B cell (primary cell): Measurements from ENCODE around the gene COBL.

Experiments
- CTCF ChIP-seq: fragments of 200-600 bp; IDR thresholded peaks from one replicate; pipeline ENCODE4 v1.8.0; 2022; ENCODE audit warnings: antibody characterized with exemption, mild to moderate bottlenecking
- EZH2 ChIP-seq: IDR thresholded peaks from 2 replicates; pipeline ENCODE4 v1.6.1; 2012; ENCODE audit warnings: borderline replicate concordance, low read depth, mild to moderate bottlenecking, moderate library complexity, low read length; ENCODE audit not compliant: insufficient read depth, poor library complexity, severe bottlenecking

- no peak for TF ChIP-seq CTCF
- no peak for TF ChIP-seq EZH2
These were observed 212.3 kb downstream of the COBL start for GRCh38 chr7:51104278-51104677.
